Measurements from ENCODE around the gene MRPS11. TPM values are rescaled to one million over a fixed set of nuclear protein-coding genes. Genes with fewer than 3 reads are reported as not detected.
A peak's percentile ranks its signal among the peaks of the same experiment; 100 is the strongest.

Gene MRPS11
- total RNA-seq, 1 donor from 2014 or later = 31.1 TPM

DNA sequence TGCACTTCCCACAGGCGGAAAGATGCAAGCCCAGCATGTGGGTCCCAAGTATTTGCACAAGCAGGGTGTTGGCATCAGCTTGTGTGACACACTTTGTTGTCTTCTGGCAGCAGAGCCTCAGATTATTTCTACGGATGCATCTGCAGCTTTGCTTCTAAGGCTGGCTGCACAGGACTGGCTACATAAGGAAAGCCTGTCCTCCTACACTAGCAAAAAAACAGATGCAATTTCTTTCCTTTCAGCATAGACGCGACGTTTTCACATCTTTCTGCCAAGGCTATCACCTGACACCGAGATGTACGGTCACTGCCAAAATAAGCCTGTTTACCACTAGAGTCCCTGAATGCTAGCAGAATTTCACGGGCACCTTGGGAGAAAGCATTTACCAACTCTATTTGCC is 13.5 kb downstream of the MRPS11 start:
- TF ChIP-seq, protein P1, sequence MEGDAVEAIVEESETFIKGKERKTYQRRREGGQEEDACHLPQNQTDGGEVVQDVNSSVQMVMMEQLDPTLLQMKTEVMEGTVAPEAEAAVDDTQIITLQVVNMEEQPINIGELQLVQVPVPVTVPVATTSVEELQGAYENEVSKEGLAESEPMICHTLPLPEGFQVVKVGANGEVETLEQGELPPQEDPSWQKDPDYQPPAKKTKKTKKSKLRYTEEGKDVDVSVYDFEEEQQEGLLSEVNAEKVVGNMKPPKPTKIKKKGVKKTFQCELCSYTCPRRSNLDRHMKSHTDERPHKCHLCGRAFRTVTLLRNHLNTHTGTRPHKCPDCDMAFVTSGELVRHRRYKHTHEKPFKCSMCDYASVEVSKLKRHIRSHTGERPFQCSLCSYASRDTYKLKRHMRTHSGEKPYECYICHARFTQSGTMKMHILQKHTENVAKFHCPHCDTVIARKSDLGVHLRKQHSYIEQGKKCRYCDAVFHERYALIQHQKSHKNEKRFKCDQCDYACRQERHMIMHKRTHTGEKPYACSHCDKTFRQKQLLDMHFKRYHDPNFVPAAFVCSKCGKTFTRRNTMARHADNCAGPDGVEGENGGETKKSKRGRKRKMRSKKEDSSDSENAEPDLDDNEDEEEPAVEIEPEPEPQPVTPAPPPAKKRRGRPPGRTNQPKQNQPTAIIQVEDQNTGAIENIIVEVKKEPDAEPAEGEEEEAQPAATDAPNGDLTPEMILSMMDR (IDR thresholded peaks at IDR 0.05; ENCODE audit: insufficient read depth, low read length, severe bottlenecking) = no peak
- Histone ChIP-seq H3K36me3 (ENCODE audit: control insufficient read depth, insufficient read depth, low read length) (peaks cover 6% of the 10 kb centered on the region), H3K4me3 (ENCODE audit: low read depth, low read length) (no peak overlapping the region), H3K27me3 (ENCODE audit: control insufficient read depth, insufficient read depth, low read length) (no peaks in the 10 kb centered on the region)
- FAIRE-seq (no peak), DNase-seq (ENCODE audit: low read depth) (no peak)

DNA sequence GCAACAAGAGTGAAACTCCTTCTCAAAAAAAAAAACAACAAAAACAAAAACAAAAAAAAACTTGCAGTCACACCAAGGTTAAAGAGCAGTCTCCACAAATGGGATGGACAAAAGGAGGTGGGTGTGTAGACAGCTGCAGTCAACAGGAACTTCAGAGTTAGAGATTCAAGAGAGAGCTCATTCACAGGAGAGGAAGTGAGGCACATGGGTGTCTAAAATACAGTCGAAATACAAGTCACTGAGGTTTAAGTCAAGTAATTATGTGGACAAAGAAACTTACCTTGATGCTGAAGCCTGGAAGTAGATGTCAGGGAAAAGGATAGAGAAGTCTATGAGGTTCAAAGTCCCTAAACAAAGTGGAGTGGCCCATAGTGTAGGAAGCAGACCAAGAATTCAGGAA is 14.8 kb downstream of the MRPS11 start:
- Histone ChIP-seq H3K27me3 (ENCODE audit: control insufficient read depth, insufficient read depth, low read length) (no peaks in the 10 kb centered on the region), H3K4me3 (ENCODE audit: low read depth, low read length) (no peak overlapping the region), H3K36me3 (ENCODE audit: control insufficient read depth, insufficient read depth, low read length) (peaks cover 4% of the 10 kb centered on the region)
- no peak for DNase-seq (ENCODE audit: low read depth)
- FAIRE-seq = no peak
- TF ChIP-seq, protein P1 (IDR thresholded peaks at IDR 0.05; ENCODE audit: insufficient read depth, low read length, severe bottlenecking) = no peak

DNA sequence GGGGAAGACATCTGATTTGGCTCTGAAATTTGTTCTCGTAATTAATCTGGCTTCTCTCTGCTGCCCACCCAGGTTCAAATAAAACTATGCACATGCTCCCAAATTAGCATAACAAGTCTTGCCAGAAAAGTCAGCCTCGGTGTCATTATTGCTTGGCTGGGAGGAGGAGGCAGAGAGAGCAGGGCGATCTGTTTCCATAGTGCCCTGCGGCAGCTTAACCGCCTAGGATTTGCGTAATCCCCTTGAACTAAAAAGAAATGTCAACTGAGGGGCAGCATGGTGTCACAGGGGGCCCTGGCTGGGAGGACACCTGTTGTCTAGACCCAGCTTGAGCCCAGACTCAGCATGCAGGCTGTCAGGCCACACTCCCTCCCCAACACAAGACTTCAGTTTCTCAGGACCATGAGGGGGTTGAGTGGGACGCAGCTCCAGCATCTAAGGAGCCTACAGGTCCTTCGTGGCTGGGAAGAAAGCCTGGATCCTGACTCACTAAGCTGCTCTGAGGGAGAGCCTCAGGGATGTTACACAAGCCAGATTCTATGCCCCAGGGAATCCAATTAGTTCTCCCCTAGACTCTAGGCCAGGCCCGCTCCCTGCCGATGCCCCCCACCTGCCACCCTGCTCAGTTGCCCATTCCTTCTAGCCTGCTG is 17.3 kb downstream of the MRPS11 start:
- no peaks in the 10 kb centered on the region for H3K36me3 ChIP-seq (ENCODE audit: control insufficient read depth, insufficient read depth, low read length)
- no peak overlapping the region for H3K4me3 ChIP-seq (ENCODE audit: low read depth, low read length)
- no peaks in the 10 kb centered on the region for H3K27me3 ChIP-seq (ENCODE audit: control insufficient read depth, insufficient read depth, low read length)
- FAIRE-seq (no peak), DNase-seq (ENCODE audit: low read depth) (peak; percentile 16)
- TF ChIP-seq, protein P1 (IDR thresholded peaks at IDR 0.05; ENCODE audit: insufficient read depth, low read length, severe bottlenecking) = no peak

DNA sequence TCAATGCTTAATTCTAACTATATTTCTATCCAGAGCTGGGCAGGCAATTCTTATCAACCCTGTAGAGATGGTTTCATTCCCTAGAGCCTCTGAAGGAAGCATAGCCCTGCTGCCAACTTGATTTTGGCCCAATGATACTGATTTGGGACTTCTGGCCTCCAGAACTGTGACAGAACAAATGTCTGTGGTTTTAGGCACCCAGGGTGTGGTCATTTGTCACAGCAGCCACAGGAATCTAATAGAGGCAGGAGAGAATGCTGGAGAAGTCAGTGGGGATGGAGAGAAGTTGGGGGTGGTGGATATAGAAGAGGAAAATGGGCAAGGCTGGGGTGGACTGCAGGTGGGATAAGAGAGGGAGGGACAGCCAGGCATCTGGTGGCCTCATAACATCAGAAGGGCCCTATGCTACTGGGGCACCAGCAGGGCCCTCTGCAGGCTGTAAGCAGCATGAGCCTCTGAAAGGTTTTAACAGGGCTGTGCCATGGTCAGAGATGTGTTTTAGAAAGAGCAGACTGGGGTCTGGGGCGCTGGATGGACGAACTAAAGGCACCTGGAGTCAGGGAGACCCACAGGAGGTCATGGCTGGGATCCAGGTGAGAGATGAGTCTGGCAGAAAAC is 19.8 kb downstream of the MRPS11 start:
- TF ChIP-seq, protein P1 (IDR thresholded peaks at IDR 0.05; ENCODE audit: insufficient read depth, low read length, severe bottlenecking) = no peak
- DNase-seq (ENCODE audit: low read depth) (no peak), FAIRE-seq (no peak)
- Histone ChIP-seq H3K27me3 (ENCODE audit: control insufficient read depth, insufficient read depth, low read length) (no peaks in the 10 kb centered on the region), H3K4me3 (ENCODE audit: low read depth, low read length) (no peak overlapping the region), H3K36me3 (ENCODE audit: control insufficient read depth, insufficient read depth, low read length) (no peaks in the 10 kb centered on the region)

DNA sequence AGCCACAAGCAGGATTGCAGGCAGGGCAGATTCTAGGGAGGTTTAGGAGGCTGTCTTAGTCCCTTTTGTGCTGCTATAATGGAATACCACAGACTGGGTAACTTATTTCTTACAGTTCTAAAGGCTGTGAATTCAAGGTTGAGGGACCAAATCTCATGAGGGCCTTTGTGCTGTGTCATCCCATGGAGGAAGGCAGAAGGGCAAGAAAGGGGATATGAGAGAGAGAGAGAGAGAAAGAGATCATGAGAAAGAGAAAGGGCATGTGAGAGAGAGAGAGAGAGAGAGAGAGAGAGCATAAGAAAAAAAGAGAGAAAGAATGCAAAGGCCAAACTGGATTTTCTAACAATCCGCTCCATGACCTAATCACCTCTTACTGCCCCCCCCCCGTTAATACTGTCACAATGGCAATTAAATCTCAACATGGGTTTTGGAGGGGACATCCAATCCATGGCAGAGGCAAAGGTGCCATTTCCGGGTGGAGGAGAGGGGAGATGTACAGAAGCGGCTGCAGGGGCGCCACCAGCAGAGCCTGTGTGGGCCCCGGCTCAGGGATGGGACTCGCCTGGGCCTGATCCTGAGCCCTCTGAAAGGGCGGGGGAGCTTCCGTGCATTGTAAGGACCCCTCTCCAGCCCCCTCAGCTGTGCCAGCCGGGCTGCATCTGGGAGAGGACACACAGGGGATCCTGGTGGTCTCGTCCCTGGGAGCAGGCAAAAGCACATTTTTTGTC is 20.5 kb downstream of the MRPS11 start:
- DNase-seq (ENCODE audit: low read depth) (no peak), FAIRE-seq (no peak)
- Histone ChIP-seq H3K36me3 (ENCODE audit: control insufficient read depth, insufficient read depth, low read length) (no peaks in the 10 kb centered on the region), H3K4me3 (ENCODE audit: low read depth, low read length) (no peak overlapping the region), H3K27me3 (ENCODE audit: control insufficient read depth, insufficient read depth, low read length) (no peaks in the 10 kb centered on the region)
- TF ChIP-seq, protein P1 (IDR thresholded peaks at IDR 0.05; ENCODE audit: insufficient read depth, low read length, severe bottlenecking) = no peak
